K562 (cell line): ENCODE results near the gene ZNF26. TPM values are rescaled to one million over a fixed set of nuclear protein-coding genes. Genes with fewer than 3 reads are reported as not detected.

Experiments used
- ARID4B ChIP-seq: sonication (generic); formaldehyde crosslinking; IDR thresholded peaks from 2 replicates; pipeline ENCODE4 v1.8.0; 2022; ENCODE audit warnings: mild to moderate bottlenecking, missing genetic modification reagents
- CREB3 ChIP-seq: fragments of 450-650 bp; conservative IDR thresholded peaks from 2 replicates; pipeline ENCODE4 v1.6.1; 2016; ENCODE audit warnings: missing genetic modification characterization, low read depth, mild to moderate bottlenecking, missing compliant biosample characterization, moderate library complexity
- ERF ChIP-seq: fragments of 450-650 bp; formaldehyde crosslinking; IDR thresholded peaks from 2 replicates; pipeline ENCODE4 v1.4.0; 2020; ENCODE audit warnings: mild to moderate bottlenecking, mixed read lengths
- EWSR1 ChIP-seq: fragments of 450-650 bp; IDR thresholded peaks from 2 replicates; pipeline ENCODE4 v1.6.1; 2018; ENCODE audit warnings: borderline replicate concordance, mild to moderate bottlenecking, low read depth, moderate library complexity; ENCODE audit not compliant: partially characterized antibody
- HMGN3 ChIP-seq: IDR thresholded peaks from 2 replicates; pipeline ENCODE4 v1.6.1; 2011; ENCODE audit warnings: borderline replicate concordance, low read depth, mild to moderate bottlenecking, mixed read lengths, low read length; ENCODE audit not compliant: insufficient read length; ENCODE audit errors: extremely low read depth
- HOMEZ ChIP-seq: fragments of 250-450 bp; sonication (Bioruptor Pico); IDR thresholded peaks from 2 replicates; pipeline ENCODE4 v1.4.0; 2020; ENCODE audit warnings: mild to moderate bottlenecking, moderate library complexity
- ID3 ChIP-seq, 2 experiments: fragments of 250-450 bp in 1 of 2; fragments of 450-650 bp in 1 of 2; sonication (Bioruptor Pico) in 1 of 2; IDR thresholded peaks; 2 replicates each; pipeline versions ENCODE4 v1.6.1 to v1.8.0; 2016 to 2021; ENCODE audit warnings: mild to moderate bottlenecking in 2 of 2, moderate library complexity in 2 of 2, missing compliant biosample characterization in 1 of 2, missing genetic modification characterization in 1 of 2
- LCOR ChIP-seq: sonication (generic); formaldehyde crosslinking; IDR thresholded peaks from 2 replicates; pipeline ENCODE4 v1.8.0; 2022; ENCODE audit warnings: mild to moderate bottlenecking, missing genetic modification reagents
- PPARD ChIP-seq: fragments of 250-450 bp; sonication (Bioruptor Pico); IDR thresholded peaks from 2 replicates; pipeline ENCODE4 v1.8.0; 2022; ENCODE audit warnings: inconsistent platforms, mild to moderate bottlenecking, moderate library complexity
- RBM15 ChIP-seq: fragments of 200-400 bp; formaldehyde crosslinking; IDR thresholded peaks from 2 replicates; pipeline ENCODE4 v1.6.1; 2018; ENCODE audit warnings: mild to moderate bottlenecking, low read length, moderate library complexity; ENCODE audit not compliant: insufficient read depth
- SMARCE1 ChIP-seq: fragments of 450-650 bp; IDR thresholded peaks from 2 replicates; pipeline ENCODE4 v1.7.1; 2016; ENCODE audit warnings: mild to moderate bottlenecking
- TFAP4 ChIP-seq: sonication (generic); formaldehyde crosslinking; IDR thresholded peaks from 2 replicates; pipeline ENCODE4 v1.8.0; 2022; ENCODE audit warnings: missing genetic modification reagents, mild to moderate bottlenecking, moderate library complexity, borderline replicate concordance
- TFE3 ChIP-seq: fragments of 450-650 bp; formaldehyde crosslinking; IDR thresholded peaks from 2 replicates; pipeline ENCODE4 v1.4.0; 2020; ENCODE audit warnings: mild to moderate bottlenecking, mixed read lengths
- ZKSCAN8 ChIP-seq: fragments of 200-800 bp; sonication (Bioruptor generic); IDR thresholded peaks from 2 replicates; pipeline ENCODE4 v1.6.1; 2016; ENCODE audit warnings: missing genetic modification characterization, missing compliant biosample characterization
- ZNF583 ChIP-seq: fragments of 250-450 bp; sonication (Bioruptor Pico); IDR thresholded peaks from 2 replicates; pipeline ENCODE4 v1.4.0; 2020
- polyA plus RNA-seq, 8 experiments: library from polyadenylated mRNA; depleted of rRNA in 4 of 8; stranded (reverse) in 5 of 8; unstranded in 3 of 8; fragments of >200 nt; fragmentation: Nextera tagmentation in 2 of 8; fragmentation: Illumina TruSeq in 1 of 8; extraction: Ambion mirVana in 2 of 8; extraction: Trizol in 1 of 8; gene quantifications; 2 replicates each; pipeline versions ENCODE4 v1.2.1 to v1.2.3, GENCODE V29; 2011 to 2014; ENCODE audit warnings: inconsistent platforms in 1 of 8, missing spikeins in 1 of 8
- total RNA-seq, 7 experiments: library from RNA; depleted of rRNA in 6 of 7; stranded (reverse); fragments of >200 nt in 6 of 7; fragmentation: Illumina TruSeq in 2 of 7; extraction: Trizol in 2 of 7; gene quantifications; 2 replicates each; pipeline versions ENCODE4 v1.2.1 to v1.2.3, GENCODE V29; 2011 to 2021; ENCODE audit warnings: low replicate concordance in 1 of 7

The ZNF26 gene
- total and polyA plus RNA-seq, 9 of the 15 experiments (the other 6 are each of a cell fraction or from before 2014, with no cell fraction given): 1.2 to 14.1 (median 8.0) TPM

GRCh38 chr12:133037207-133038005 lies 51.2 kb downstream of the ZNF26 start, which contains the start of gene ZNF84 (continued):
- no peak for TF ChIP-seq ID3 (CRISPR knock-in tag; IDR thresholded peaks at IDR 0.05)
- TF ChIP-seq ID3 (tag; IDR thresholded peaks at IDR 0.05): peak; percentile 72; the same call in 1 of the 2 replicates
- no peak for TF ChIP-seq CREB3
- TF ChIP-seq ARID4B (CRISPR knock-in tag): peak; percentile 85
- no peak for TF ChIP-seq EWSR1
- no peak for TF ChIP-seq RBM15
- TF ChIP-seq HMGN3: no peak
- TF ChIP-seq LCOR (CRISPR knock-in tag): 0 out of 2 replicates have a peak, but pooled peaks have one; percentile 41
- peak; percentile 69; the same call in 1 of the 2 replicates for TF ChIP-seq TFAP4 (CRISPR knock-in tag)
- TF ChIP-seq ZNF583 (CRISPR knock-in tag): peak; percentile 53; the same call in 1 of the 2 replicates
- no peak for TF ChIP-seq SMARCE1
- peak; percentile 100 for TF ChIP-seq TFE3
- peak; percentile 93 for TF ChIP-seq ERF
- TF ChIP-seq HOMEZ (CRISPR knock-in tag): 0 out of 2 replicates have a peak, but pooled peaks have one; percentile 48
- no peak for TF ChIP-seq ZKSCAN8 (CRISPR knock-in tag)
- TF ChIP-seq PPARD (CRISPR knock-in tag): no peak
